Ecto neural progenitor cell (in vitro differentiated cells): ENCODE results near the gene CLEC7A.

Experiments used
- DNase-seq: peaks from one replicate; pipeline ENCODE4 v3.0.0-alpha.2; 2018; ENCODE audit warnings: low spot score

CLEC7A gene

GRCh38 chr12:10094646-10095395, 35.2 kb downstream of the CLEC7A start:
- DNase-seq, result no peak

GRCh38 chr12:10088955-10089900, 40.8 kb downstream of the CLEC7A start:
- DNase-seq, result no peak

GRCh38 chr12:10088031-10088430, 42.0 kb downstream of the CLEC7A start:
- DNase-seq, result no peak

- no peak for DNase-seq
Measured at GRCh38 chr12:10086387-10086786, 43.6 kb downstream of the CLEC7A start.

- no peak for DNase-seq
Measured at GRCh38 chr12:10084733-10085132, 45.3 kb downstream of the CLEC7A start.

GRCh38 chr12:10082117-10082874, 47.7 kb downstream of the CLEC7A start:
- no peak for DNase-seq

- DNase-seq, result no peak
Measured at GRCh38 chr12:10075451-10075850, 54.5 kb downstream of the CLEC7A start.

GRCh38 chr12:10073261-10073660, 56.7 kb downstream of the CLEC7A start:
- no peak for DNase-seq

- no peak for DNase-seq
Measured at GRCh38 chr12:10072131-10072530, 57.9 kb downstream of the CLEC7A start.

- no peak for DNase-seq
Measured at GRCh38 chr12:10070380-10070779, 59.6 kb downstream of the CLEC7A start.

- DNase-seq, result no peak
Measured at GRCh38 chr12:10069976-10070375, 60.0 kb downstream of the CLEC7A start.

- DNase-seq, result no peak
Measured at GRCh38 chr12:10069099-10069498, 60.9 kb downstream of the CLEC7A start.

GRCh38 chr12:10068644-10069043, 61.4 kb downstream of the CLEC7A start:
- no peak for DNase-seq

GRCh38 chr12:10067942-10068341, 62.1 kb downstream of the CLEC7A start:
- no peak for DNase-seq

GRCh38 chr12:10067264-10067663, 62.7 kb downstream of the CLEC7A start:
- DNase-seq, result no peak
